HUES64 (cell line): Measurements from ENCODE around the gene TATDN2.

Source experiments
- H3K27ac ChIP-seq: 2 replicates; pipeline ENCODE4 v1.7.0; 2013; ENCODE audit warnings: low read depth, low read length, inconsistent platforms
- H3K27me3 ChIP-seq: 2 replicates; pipeline ENCODE4 v1.6.1; 2013; ENCODE audit warnings: mild to moderate bottlenecking, low read length; ENCODE audit not compliant: insufficient read depth
- H3K36me3 ChIP-seq: 2 replicates; pipeline ENCODE4 v1.6.1; 2013; ENCODE audit warnings: mild to moderate bottlenecking, low read length; ENCODE audit not compliant: insufficient read depth
- H3K4me1 ChIP-seq: 2 replicates; pipeline ENCODE4 v1.6.1; 2013; ENCODE audit warnings: mild to moderate bottlenecking, low read length, moderate library complexity; ENCODE audit not compliant: insufficient read depth
- H3K4me3 ChIP-seq: 2 replicates; pipeline ENCODE4 v1.5.1; 2013; ENCODE audit warnings: mild to moderate bottlenecking, low read length, moderate library complexity
- H3K9ac ChIP-seq: 2 replicates; pipeline ENCODE4 v1.6.1; 2013; ENCODE audit warnings: mild to moderate bottlenecking, low read depth, low read length
- H3K9me3 ChIP-seq: 2 replicates; pipeline ENCODE4 v1.6.1; 2013; ENCODE audit warnings: low read depth, low read length; ENCODE audit not compliant: insufficient read depth
- WGBS: fragments of 150-250, 120-280 bp; methylation state at CpG from one replicate; pipeline ENCODE4 v1.1.7; 2013; ENCODE audit warnings: missing lambda C conversion rate; 5-methylcytosine and 5-hydroxymethylcytosine counted together

The TATDN2 gene

GRCh38 chr3:10223676-10224639 is 24.3 kb upstream of the TATDN2 start:
- Histone ChIP-seq H3K27me3 (no peaks in the 10 kb centered on the region), H3K27ac (no peak overlapping the region), H3K36me3 (no peaks in the 10 kb centered on the region), H3K9ac (no peak overlapping the region), H3K9me3 (no peaks in the 10 kb centered on the region), H3K4me3 (no peak overlapping the region), H3K4me1 (peaks cover 7% of the 10 kb centered on the region)
- 91% methylated on average over 10 of the region's 10 CpGs for WGBS

- Histone ChIP-seq H3K9me3 (no peaks in the 10 kb centered on the region), H3K27ac (no peak overlapping the region), H3K4me3 (no peak overlapping the region), H3K4me1 (peaks cover 7% of the 10 kb centered on the region), H3K27me3 (no peaks in the 10 kb centered on the region), H3K9ac (no peak overlapping the region), H3K36me3 (no peaks in the 10 kb centered on the region)
- WGBS = 77% methylated on average over 4 of the region's 4 CpGs
Measured at GRCh38 chr3:10224794-10225665, 23.2 kb upstream of the TATDN2 start.

- H3K4me1 ChIP-seq = peaks cover 7% of the 10 kb centered on the region
- H3K9me3 ChIP-seq = no peaks in the 10 kb centered on the region
- 9% methylated on average over 9 of the region's 10 CpGs for WGBS
- peak overlapping the region; percentile 21; the same call in 1 of the 2 replicates for H3K4me3 ChIP-seq
- H3K36me3 ChIP-seq = no peaks in the 10 kb centered on the region
- H3K27me3 ChIP-seq = no peaks in the 10 kb centered on the region
- H3K27ac ChIP-seq = peak overlapping the region; percentile 74; the same call in 1 of the 2 replicates
- peak overlapping the region; percentile 29 for H3K9ac ChIP-seq
Measured at GRCh38 chr3:10226293-10226692, 22.0 kb upstream of the TATDN2 start.

GRCh38 chr3:10228248-10228950 is 19.9 kb upstream of the TATDN2 start:
- WGBS = 90% methylated on average over 4 of the region's 4 CpGs

GRCh38 chr3:10229576-10229975 is 18.7 kb upstream of the TATDN2 start:
- no peaks in the 10 kb centered on the region for H3K27me3 ChIP-seq
- 96% methylated on average over 7 of the region's 7 CpGs for WGBS
- H3K4me1 ChIP-seq = peaks cover 7% of the 10 kb centered on the region
- no peaks in the 10 kb centered on the region for H3K36me3 ChIP-seq
- H3K27ac ChIP-seq = no peak overlapping the region
- no peaks in the 10 kb centered on the region for H3K9me3 ChIP-seq
- H3K4me3 ChIP-seq = no peak overlapping the region
- H3K9ac ChIP-seq = no peak overlapping the region

More at GRCh38 chr3:10228248-10228950, 19.9 kb upstream of the TATDN2 start:
- no peaks in the 10 kb centered on the region for H3K9me3 ChIP-seq
- H3K36me3 ChIP-seq = no peaks in the 10 kb centered on the region
- H3K27me3 ChIP-seq = no peaks in the 10 kb centered on the region
- H3K4me3 ChIP-seq = no peak overlapping the region
- H3K27ac ChIP-seq = no peak overlapping the region
- H3K9ac ChIP-seq = no peak overlapping the region
- H3K4me1 ChIP-seq = peaks cover 7% of the 10 kb centered on the region

GRCh38 chr3:10232137-10232536 is 16.1 kb upstream of the TATDN2 start:
- 89% methylated on average over 7 of the region's 7 CpGs for WGBS
- Histone ChIP-seq H3K4me1 (no peaks in the 10 kb centered on the region), H3K27me3 (no peaks in the 10 kb centered on the region), H3K4me3 (no peak overlapping the region), H3K27ac (no peak overlapping the region), H3K36me3 (no peaks in the 10 kb centered on the region), H3K9me3 (no peaks in the 10 kb centered on the region), H3K9ac (no peak overlapping the region)

GRCh38 chr3:10233988-10234387 is 14.3 kb upstream of the TATDN2 start:
- Histone ChIP-seq H3K9ac (no peak overlapping the region), H3K27me3 (no peaks in the 10 kb centered on the region), H3K4me1 (peaks cover 4% of the 10 kb centered on the region; the same call in 1 of the 2 replicates), H3K4me3 (no peak overlapping the region), H3K9me3 (no peaks in the 10 kb centered on the region), H3K36me3 (no peaks in the 10 kb centered on the region), H3K27ac (no peak overlapping the region)
- whole genome bisulfite sequencing = 95% methylated on average over 13 of the region's 13 CpGs

GRCh38 chr3:10234526-10235230 is 13.6 kb upstream of the TATDN2 start:
- Histone ChIP-seq H3K4me3 (no peak overlapping the region), H3K36me3 (no peaks in the 10 kb centered on the region), H3K9ac (no peak overlapping the region), H3K4me1 (peaks cover 4% of the 10 kb centered on the region; the same call in 1 of the 2 replicates), H3K27me3 (no peaks in the 10 kb centered on the region), H3K27ac (no peak overlapping the region), H3K9me3 (no peaks in the 10 kb centered on the region)
- 90% methylated on average over 36 of the region's 36 CpGs for WGBS

GRCh38 chr3:10235551-10235950 is 12.7 kb upstream of the TATDN2 start:
- no peaks in the 10 kb centered on the region for H3K27me3 ChIP-seq
- H3K9me3 ChIP-seq = no peaks in the 10 kb centered on the region
- WGBS = 81% methylated on average over 6 of the region's 6 CpGs
- H3K9ac ChIP-seq = no peak overlapping the region
- H3K4me3 ChIP-seq = no peak overlapping the region
- H3K36me3 ChIP-seq = no peaks in the 10 kb centered on the region
- H3K27ac ChIP-seq = no peak overlapping the region
- peaks cover 4% of the 10 kb centered on the region; the same call in 1 of the 2 replicates for H3K4me1 ChIP-seq
